ENCODE measurements around the gene EPHB3.

EPHB3 gene

DNA sequence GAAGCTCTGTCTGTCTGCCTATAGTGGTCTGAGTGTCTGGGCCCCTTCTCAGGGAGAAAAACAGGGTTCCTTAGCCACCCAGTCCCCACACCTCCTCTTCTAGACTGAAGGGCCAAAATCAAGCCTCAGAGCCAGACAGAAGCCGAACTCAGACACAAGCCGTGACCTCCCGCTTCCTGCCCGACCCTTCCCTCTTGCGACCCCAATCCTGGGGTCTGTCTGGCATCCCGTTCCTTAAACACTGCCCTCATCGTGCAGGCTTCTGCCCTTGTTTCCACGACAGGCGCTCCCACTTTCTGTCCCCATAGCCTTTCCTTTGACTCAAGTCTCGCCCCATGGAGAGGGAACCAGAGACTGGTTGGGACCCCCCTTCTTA is 32.3 kb downstream of the EPHB3 start:
- no peaks in the 10 kb centered on the region for H3K9me3 Mint-ChIP-seq
- ATAC-seq (replicated peaks; ENCODE audit: extremely low read depth, poor library complexity, severe bottlenecking) (no peak), DNase-seq (ENCODE audit: low spot score in 2 of 2) (no peak)
- H3K4me3 Mint-ChIP-seq: no peak overlapping the region
- H3K4me1 Mint-ChIP-seq: no peaks in the 10 kb centered on the region
- no peaks in the 10 kb centered on the region for H3K36me3 Mint-ChIP-seq (ENCODE audit: insufficient read depth)
- H3K27me3 Mint-ChIP-seq: no peaks in the 10 kb centered on the region
- H3K27ac Mint-ChIP-seq (ENCODE audit: low read depth): no peak overlapping the region

DNA sequence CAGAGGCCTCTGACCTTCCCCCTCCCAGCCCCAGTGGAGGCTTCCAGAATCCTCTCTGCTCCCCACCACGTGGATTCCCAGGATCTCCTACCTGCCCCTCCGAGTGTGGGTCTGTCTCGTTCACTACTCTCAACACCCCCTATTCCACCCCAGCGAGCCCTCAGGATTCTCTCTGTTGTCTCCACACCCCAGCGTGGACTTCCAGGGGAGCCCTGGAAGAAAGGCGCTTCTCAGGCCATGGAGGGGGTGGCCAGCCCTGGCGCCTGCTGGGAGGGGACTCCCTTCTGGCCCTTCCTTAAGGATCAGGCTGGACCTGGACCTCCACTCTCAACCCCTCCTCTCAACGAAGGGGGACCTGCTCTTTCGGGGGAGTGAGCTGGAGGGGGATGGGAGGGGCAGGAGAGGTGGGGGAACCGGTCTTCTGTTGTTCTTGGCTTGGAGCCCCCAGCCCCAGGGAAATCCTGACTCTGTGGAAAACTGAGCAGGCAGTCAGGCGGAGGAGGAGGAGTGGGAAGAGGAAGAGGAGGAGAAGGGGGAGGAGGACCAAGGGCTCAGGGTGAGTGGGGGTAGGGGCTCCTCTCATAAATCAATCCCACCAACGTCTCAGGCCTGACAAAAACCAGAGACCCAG is 32.9 kb downstream of the EPHB3 start:
- no peaks in the 10 kb centered on the region for H3K27me3 Mint-ChIP-seq
- H3K27ac Mint-ChIP-seq (ENCODE audit: low read depth): no peak overlapping the region
- ATAC-seq (replicated peaks; ENCODE audit: extremely low read depth, poor library complexity, severe bottlenecking) (no peak), DNase-seq (ENCODE audit: low spot score in 2 of 2) (no peak)
- H3K9me3 Mint-ChIP-seq: no peaks in the 10 kb centered on the region
- no peaks in the 10 kb centered on the region for H3K36me3 Mint-ChIP-seq (ENCODE audit: insufficient read depth)
- no peak overlapping the region for H3K4me3 Mint-ChIP-seq
- no peaks in the 10 kb centered on the region for H3K4me1 Mint-ChIP-seq

DNA sequence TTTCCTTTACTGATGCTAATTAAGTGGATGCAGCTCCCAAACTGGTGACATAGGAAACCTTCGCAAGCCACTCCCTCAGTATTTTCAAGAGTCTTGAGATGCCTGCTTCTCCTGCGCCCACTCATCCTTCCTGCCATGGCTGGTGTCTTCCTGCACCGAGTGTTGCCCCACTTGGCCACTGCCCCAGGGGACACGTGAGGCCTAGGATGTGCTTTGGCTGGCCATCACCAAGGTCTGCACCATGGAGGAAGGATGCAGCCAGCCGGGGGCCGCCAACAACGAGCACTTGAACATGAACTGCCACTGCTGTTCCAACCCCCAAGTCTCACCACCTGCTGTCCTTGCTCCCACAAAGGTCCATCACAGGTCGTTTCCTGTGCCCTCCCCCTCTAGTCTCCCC is 34.1 kb downstream of the EPHB3 start:
- Mint-ChIP-seq H3K36me3 (ENCODE audit: insufficient read depth) (no peaks in the 10 kb centered on the region), H3K27me3 (peaks cover 6% of the 10 kb centered on the region), H3K4me3 (no peak overlapping the region), H3K9me3 (no peaks in the 10 kb centered on the region), H3K4me1 (no peaks in the 10 kb centered on the region), H3K27ac (ENCODE audit: low read depth) (no peak overlapping the region)
- ATAC-seq (replicated peaks; ENCODE audit: extremely low read depth, poor library complexity, severe bottlenecking): no peak
- DNase-seq (ENCODE audit: low spot score in 2 of 2): no peak

DNA sequence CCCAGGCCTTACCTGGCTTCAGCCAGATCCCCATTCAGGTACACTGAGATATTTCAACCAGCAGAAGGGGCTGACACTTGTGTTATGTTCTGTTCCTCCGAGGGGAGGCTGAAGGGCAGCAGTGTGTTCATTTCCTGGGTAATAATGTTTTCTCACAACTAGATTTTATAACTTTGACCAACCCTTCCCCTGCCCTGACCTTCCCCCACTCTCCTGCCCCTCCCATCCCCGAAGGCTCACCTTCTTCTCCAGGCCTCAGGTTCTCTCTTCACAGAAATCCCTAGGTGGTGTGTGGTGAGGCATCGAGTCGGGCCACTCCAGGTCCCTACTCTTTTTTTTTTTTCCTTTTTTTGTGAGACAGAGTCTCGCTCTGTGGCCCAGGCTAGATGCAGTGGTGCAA is 34.6 kb downstream of the EPHB3 start:
- DNase-seq (ENCODE audit: low spot score in 2 of 2): no peak
- no peak for ATAC-seq (replicated peaks; ENCODE audit: extremely low read depth, poor library complexity, severe bottlenecking)
- no peak overlapping the region for H3K4me3 Mint-ChIP-seq
- H3K36me3 Mint-ChIP-seq (ENCODE audit: insufficient read depth): no peaks in the 10 kb centered on the region
- no peaks in the 10 kb centered on the region for H3K4me1 Mint-ChIP-seq
- no peaks in the 10 kb centered on the region for H3K9me3 Mint-ChIP-seq
- peaks cover 11% of the 10 kb centered on the region for H3K27me3 Mint-ChIP-seq
- H3K27ac Mint-ChIP-seq (ENCODE audit: low read depth): no peak overlapping the region

DNA sequence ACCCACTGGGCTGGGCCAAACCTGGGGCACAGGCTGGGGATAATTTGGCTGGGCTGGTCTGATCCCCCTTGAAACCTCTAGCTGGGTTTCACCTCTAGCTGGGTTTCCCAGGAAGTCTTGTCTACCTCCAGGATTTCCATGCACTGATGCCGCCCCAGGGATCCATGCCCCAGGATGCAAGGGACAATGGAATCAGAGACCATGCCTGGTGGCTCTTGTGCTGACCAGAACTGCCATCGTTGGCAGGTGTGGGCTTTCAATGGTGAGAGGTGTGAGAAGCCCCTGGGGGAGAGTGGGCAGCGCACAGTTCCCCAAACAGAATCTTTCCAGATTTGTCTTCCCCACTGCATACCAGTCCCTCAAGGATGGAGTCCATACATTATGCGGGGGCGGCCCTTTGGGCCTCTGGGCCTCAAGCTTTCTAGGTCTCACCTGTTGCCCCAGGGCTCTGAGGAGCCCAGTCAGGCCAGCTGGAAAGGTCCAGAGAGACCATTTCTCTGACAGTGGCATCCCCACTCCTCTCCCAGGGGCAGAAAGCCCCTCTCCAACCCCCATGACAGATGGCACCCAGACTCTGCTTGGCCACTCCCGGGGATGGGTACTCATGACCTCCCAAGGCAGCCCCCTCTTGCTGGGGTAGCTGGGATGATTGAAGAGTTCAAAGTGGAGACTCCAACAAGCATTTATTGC is 35.4 kb downstream of the EPHB3 start:
- no peak overlapping the region for H3K27ac Mint-ChIP-seq (ENCODE audit: low read depth)
- H3K36me3 Mint-ChIP-seq (ENCODE audit: insufficient read depth): no peaks in the 10 kb centered on the region
- no peak for ATAC-seq (replicated peaks; ENCODE audit: extremely low read depth, poor library complexity, severe bottlenecking)
- no peak overlapping the region for H3K4me3 Mint-ChIP-seq
- H3K27me3 Mint-ChIP-seq: peaks cover 15% of the 10 kb centered on the region
- H3K9me3 Mint-ChIP-seq: no peaks in the 10 kb centered on the region
- H3K4me1 Mint-ChIP-seq: peaks cover under 1% of the 10 kb centered on the region
- no peak for DNase-seq (ENCODE audit: low spot score in 2 of 2)

DNA sequence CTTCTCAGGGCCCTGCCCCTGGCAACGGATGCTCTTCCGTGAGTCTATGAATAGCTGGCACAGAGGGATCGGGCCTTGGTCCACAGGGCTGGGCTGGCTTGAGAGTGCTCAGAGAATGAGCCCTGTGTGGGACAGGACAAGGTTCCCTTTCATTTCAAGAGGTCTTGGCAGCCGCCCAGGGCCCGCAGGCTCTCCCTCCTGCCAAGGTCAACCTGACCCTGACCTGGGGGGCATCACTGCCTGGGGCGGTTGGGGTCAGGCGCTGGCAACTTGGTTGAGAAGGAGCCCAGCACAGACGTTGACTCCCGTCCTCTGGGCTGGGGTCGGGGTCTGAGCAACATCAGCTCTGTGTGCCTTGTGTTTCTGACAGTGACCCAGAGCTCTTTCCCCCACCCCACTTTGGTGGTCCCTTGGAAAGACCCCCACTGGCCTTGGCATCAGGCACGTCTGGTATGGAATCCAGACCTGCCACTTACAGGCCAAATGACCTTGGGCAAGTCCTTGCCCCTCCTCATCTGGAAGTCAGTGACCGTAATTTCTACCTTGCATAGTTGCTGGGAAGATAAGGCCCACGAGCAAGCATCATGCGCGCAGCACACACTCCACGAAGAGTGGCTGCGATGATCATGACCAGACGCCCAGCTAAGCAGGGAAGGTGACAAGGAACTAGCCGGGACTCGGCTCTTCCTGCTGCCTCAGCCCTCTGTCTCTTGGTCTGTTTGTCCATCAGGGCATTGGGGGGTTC is 36.4 kb downstream of the EPHB3 start:
- DNase-seq (ENCODE audit: low spot score in 2 of 2) (no peak), ATAC-seq (replicated peaks; ENCODE audit: extremely low read depth, poor library complexity, severe bottlenecking) (no peak)
- H3K36me3 Mint-ChIP-seq (ENCODE audit: insufficient read depth): peaks cover 1% of the 10 kb centered on the region
- H3K27ac Mint-ChIP-seq (ENCODE audit: low read depth): no peak overlapping the region
- no peaks in the 10 kb centered on the region for H3K9me3 Mint-ChIP-seq
- H3K27me3 Mint-ChIP-seq: peaks cover 25% of the 10 kb centered on the region
- peaks cover 10% of the 10 kb centered on the region for H3K4me1 Mint-ChIP-seq
- H3K4me3 Mint-ChIP-seq: no peak overlapping the region

DNA sequence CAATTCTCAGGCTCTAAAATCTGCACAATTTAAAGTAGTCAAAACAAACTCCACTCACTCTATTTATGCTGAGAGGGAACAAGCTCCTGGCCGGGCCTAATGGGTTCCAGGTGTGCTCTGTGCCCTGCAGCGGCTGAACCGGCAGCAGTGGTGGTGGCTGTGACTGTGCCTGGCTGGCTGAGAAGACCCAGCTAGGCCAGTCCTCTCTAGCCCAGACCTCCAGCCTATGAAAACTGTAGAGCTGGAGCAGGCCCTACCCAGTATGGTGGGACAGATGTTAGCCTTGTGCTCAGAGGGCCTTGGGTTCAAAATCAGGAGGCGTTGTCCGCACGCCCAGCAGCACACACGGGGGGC is 37.0 kb downstream of the EPHB3 start:
- H3K27ac Mint-ChIP-seq (ENCODE audit: low read depth): no peak overlapping the region
- DNase-seq (ENCODE audit: low spot score in 2 of 2) (no peak), ATAC-seq (replicated peaks; ENCODE audit: extremely low read depth, poor library complexity, severe bottlenecking) (no peak)
- H3K4me3 Mint-ChIP-seq: no peak overlapping the region
- H3K36me3 Mint-ChIP-seq (ENCODE audit: insufficient read depth): peaks cover 1% of the 10 kb centered on the region
- H3K4me1 Mint-ChIP-seq: peaks cover 16% of the 10 kb centered on the region
- H3K9me3 Mint-ChIP-seq: no peaks in the 10 kb centered on the region
- peaks cover 30% of the 10 kb centered on the region for H3K27me3 Mint-ChIP-seq

DNA sequence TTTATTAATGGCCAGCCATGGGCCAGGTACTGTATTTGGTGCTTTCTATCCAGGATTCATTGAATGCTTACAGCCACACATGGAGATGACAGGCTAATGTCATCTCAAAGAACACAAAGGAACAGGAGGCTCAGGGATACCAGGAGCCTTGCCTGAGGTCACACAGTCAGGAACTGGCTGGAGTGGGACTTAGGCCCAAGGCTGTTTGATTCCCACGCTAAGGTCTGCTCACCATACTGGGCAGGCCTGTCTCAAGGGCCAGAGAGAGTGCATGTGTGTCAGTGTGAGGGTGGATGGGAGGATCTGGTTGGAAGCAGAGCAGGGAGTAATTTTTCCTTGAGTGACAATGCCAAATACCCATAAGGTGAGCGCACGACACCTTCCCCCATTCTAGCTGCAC is 37.6 kb downstream of the EPHB3 start:
- DNase-seq (ENCODE audit: low spot score in 2 of 2) (no peak), ATAC-seq (replicated peaks; ENCODE audit: extremely low read depth, poor library complexity, severe bottlenecking) (no peak)
- peaks cover 36% of the 10 kb centered on the region for H3K27me3 Mint-ChIP-seq
- H3K9me3 Mint-ChIP-seq: no peaks in the 10 kb centered on the region
- H3K4me3 Mint-ChIP-seq: no peak overlapping the region
- no peak overlapping the region for H3K27ac Mint-ChIP-seq (ENCODE audit: low read depth)
- H3K4me1 Mint-ChIP-seq: peaks cover 19% of the 10 kb centered on the region
- H3K36me3 Mint-ChIP-seq (ENCODE audit: insufficient read depth): peaks cover 1% of the 10 kb centered on the region

DNA sequence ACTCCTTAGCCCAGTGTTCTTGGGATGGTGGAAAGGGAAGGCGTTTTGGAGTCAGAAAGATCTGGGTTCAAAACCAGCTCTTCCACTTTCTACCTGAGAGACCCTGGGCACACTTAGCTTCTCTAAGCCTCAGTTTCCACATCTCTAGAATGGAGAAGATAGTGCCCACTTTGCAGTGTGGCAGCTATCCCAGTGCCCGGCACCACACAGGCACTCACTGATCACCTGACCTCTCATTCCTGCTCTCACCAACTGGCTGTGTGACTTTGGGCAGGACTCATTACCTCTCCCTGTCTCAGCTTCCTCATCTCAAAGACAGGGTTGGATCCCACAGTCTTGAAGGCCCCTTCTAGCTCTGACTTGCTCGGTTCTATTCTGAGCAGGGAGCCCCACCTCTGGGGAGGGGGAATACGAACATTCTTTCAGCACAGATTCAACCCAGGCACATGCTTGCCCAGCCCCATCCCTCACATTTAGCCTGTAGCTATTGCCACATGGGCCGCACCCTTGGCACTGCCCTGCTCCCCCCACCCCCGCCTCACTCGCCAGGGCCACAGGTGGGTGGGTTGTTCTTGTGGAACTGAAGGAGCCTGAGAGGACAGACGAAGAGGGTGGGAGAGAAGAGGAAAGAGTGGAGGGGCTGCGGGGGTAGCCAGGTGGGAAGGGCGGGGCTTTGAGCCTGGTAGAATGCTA is 39.2 kb downstream of the EPHB3 start:
- H3K4me1 Mint-ChIP-seq: peaks cover 25% of the 10 kb centered on the region
- no peak overlapping the region for H3K27ac Mint-ChIP-seq (ENCODE audit: low read depth)
- peaks cover 1% of the 10 kb centered on the region for H3K36me3 Mint-ChIP-seq (ENCODE audit: insufficient read depth)
- H3K9me3 Mint-ChIP-seq: no peaks in the 10 kb centered on the region
- H3K27me3 Mint-ChIP-seq: peaks cover 51% of the 10 kb centered on the region
- DNase-seq (ENCODE audit: low spot score in 2 of 2) (no peak), ATAC-seq (replicated peaks; ENCODE audit: extremely low read depth, poor library complexity, severe bottlenecking) (no peak)
- H3K4me3 Mint-ChIP-seq: no peak overlapping the region

DNA sequence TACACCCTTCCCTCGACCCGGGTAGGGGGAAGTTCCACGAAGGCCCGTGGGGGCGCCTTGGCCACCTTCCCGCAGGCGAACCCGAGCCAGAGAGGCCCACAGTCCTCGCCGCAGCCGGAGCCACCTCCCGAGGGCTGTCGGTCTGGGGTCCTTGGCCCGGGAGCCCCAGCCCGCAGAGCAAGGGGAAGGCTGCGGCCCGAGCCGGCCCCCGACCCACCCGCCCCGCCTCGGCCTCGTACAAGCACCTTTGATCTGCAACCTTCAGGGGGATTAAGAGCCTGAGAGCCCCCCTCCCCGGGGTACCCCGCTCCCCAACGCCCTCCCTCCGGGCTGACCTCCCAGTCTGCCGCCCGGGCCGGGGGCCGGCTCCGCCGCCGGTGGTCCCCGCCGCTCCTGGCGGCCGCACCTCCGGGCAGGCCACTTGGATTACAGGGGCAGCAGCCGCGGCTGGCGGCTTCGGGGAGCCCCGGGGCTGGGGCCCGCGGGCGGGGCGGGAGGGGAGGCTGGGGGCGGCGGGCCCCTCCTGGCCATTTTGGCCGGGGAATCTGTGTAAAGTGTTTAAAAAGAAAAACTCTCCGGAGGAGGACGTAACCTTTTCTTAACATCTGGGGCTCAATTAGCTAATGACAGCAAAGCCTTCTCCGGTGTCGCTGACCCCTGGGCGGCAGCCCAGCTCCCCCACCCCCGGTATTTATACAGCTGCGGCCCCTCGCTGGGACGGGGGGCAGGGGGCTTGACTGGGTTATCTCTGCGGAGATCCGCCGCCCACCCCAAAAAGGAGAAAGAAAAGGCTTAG is 40.2 kb downstream of the EPHB3 start:
- Mint-ChIP-seq H3K27me3 (peaks cover 60% of the 10 kb centered on the region), H3K4me3 (peak overlapping the region; percentile 23), H3K4me1 (peaks cover 29% of the 10 kb centered on the region), H3K27ac (ENCODE audit: low read depth) (no peak overlapping the region), H3K36me3 (ENCODE audit: insufficient read depth) (peaks cover 1% of the 10 kb centered on the region), H3K9me3 (no peaks in the 10 kb centered on the region)
- DNase-seq (ENCODE audit: low spot score in 2 of 2): no peak
- ATAC-seq (replicated peaks; ENCODE audit: extremely low read depth, poor library complexity, severe bottlenecking): no peak

DNA sequence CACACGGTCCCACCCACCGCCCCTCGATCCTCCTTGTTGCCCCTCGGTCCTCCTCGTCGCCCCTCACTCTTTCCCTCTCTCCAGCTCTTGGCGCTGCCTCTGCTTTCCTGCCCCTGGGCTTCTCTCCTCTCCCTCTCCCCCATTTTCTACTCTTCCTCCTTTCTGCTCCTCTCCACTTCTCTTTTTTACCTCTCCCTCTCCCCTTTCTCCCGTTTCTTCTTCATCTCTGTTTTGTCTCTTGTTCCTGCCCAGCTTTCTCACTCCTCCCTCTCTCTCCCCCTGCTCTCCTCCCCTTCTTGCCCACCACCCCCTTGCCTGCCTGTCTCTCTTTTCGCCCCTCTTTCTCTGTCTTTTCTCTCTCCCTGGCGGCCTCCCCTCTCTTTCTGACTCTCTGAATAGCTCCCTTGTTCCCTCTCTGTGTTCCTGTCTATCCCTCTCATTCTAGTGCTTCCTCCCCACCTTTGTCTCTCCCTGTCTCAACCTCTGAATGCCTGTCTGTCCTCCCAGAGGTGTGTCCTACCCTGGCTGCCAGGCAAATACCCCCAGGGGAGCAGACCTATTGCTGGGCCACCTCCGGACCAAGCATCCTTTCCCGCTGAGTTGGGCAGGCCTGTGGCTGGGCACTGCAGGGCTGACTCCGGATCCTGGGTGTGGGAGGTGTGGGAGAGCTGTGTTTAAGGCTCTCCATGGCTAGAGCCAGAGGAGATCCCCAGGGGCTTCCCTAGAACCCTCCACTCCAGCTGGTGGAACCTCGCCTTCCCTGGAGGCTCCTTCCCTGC is 41.0 kb downstream of the EPHB3 start:
- no peaks in the 10 kb centered on the region for H3K9me3 Mint-ChIP-seq
- ATAC-seq (replicated peaks; ENCODE audit: extremely low read depth, poor library complexity, severe bottlenecking) (no peak), DNase-seq (ENCODE audit: low spot score in 2 of 2) (no peak)
- no peak overlapping the region for H3K27ac Mint-ChIP-seq (ENCODE audit: low read depth)
- peaks cover 1% of the 10 kb centered on the region for H3K36me3 Mint-ChIP-seq (ENCODE audit: insufficient read depth)
- H3K4me1 Mint-ChIP-seq: peaks cover 34% of the 10 kb centered on the region
- peaks cover 64% of the 10 kb centered on the region for H3K27me3 Mint-ChIP-seq
- H3K4me3 Mint-ChIP-seq: peak overlapping the region; percentile 23
